Measurements from ENCODE around the gene TAOK1.

DNA sequence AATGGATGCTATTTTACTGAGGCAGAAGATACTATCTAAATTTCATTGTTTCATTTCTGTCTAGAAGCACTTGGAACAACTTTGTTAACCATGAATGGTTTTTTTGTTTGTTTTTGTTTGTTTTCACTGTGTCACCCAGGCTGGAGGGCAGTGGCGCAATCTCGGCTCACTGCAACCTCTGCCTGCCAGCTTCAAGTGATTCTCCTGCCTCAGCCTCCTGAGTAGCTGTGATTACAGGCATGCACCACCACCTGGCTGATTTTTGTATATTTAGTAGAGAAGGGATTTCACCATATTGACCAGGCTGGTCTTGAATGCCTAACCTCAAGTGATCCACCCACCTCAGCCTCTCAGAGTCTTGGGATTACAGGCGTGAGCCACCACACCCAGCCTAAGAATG lies 136.2 kb downstream of the TAOK1 start:
- TF ChIP-seq, protein P1, sequence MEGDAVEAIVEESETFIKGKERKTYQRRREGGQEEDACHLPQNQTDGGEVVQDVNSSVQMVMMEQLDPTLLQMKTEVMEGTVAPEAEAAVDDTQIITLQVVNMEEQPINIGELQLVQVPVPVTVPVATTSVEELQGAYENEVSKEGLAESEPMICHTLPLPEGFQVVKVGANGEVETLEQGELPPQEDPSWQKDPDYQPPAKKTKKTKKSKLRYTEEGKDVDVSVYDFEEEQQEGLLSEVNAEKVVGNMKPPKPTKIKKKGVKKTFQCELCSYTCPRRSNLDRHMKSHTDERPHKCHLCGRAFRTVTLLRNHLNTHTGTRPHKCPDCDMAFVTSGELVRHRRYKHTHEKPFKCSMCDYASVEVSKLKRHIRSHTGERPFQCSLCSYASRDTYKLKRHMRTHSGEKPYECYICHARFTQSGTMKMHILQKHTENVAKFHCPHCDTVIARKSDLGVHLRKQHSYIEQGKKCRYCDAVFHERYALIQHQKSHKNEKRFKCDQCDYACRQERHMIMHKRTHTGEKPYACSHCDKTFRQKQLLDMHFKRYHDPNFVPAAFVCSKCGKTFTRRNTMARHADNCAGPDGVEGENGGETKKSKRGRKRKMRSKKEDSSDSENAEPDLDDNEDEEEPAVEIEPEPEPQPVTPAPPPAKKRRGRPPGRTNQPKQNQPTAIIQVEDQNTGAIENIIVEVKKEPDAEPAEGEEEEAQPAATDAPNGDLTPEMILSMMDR (IDR thresholded peaks at IDR 0.05) = no peak
- no peak for TF ChIP-seq POLR2A (IDR thresholded peaks at IDR 0.05)

Measured in adrenal gland (tissue), 5 donors.